ENCODE measurements around the gene HOGA1.

Gene HOGA1

GRCh38 chr10:97596101-97597082 lies 12.2 kb downstream of the HOGA1 start:
- no peak overlapping the region for H2AFZ ChIP-seq (ENCODE audit: low read depth)
- TF ChIP-seq CTCF (conservative IDR thresholded peaks at IDR 0.05; ENCODE audit: low read depth, low read length) = no peak
- no peaks in the 10 kb centered on the region for H3K27me3 ChIP-seq (ENCODE audit: insufficient read depth, low read depth)
- peaks cover 9% of the 10 kb centered on the region for H3K4me1 ChIP-seq (ENCODE audit: low read depth, poor library complexity, severe bottlenecking)
- H3K4me3 ChIP-seq (IDR thresholded peaks at IDR 0.05; ENCODE audit: insufficient read depth, low read depth, low read length) = no peak overlapping the region
- no peak overlapping the region for H3K4me2 ChIP-seq
- H3K79me2 ChIP-seq (ENCODE audit: insufficient read depth, low read depth) = no peaks in the 10 kb centered on the region
- no peak overlapping the region for H3K9ac ChIP-seq
- no peaks in the 10 kb centered on the region for H3K36me3 ChIP-seq (ENCODE audit: insufficient read depth)
- no peaks in the 10 kb centered on the region for H4K20me1 ChIP-seq (ENCODE audit: insufficient read depth)
- H3K27ac ChIP-seq = no peak overlapping the region

- Histone ChIP-seq H3K9ac (no peak overlapping the region), H3K4me1 (ENCODE audit: low read depth, poor library complexity, severe bottlenecking) (peaks cover 9% of the 10 kb centered on the region), H3K27me3 (ENCODE audit: insufficient read depth, low read depth) (no peaks in the 10 kb centered on the region)
These were observed 13.6 kb downstream of the HOGA1 start for GRCh38 chr10:97597778-97598177.

GRCh38 chr10:97598407-97599271 lies 14.4 kb downstream of the HOGA1 start:
- H3K4me1 ChIP-seq (ENCODE audit: low read depth, poor library complexity, severe bottlenecking) = peaks cover 9% of the 10 kb centered on the region
- H4K20me1 ChIP-seq (ENCODE audit: insufficient read depth) = no peaks in the 10 kb centered on the region
- no peak overlapping the region for H3K4me2 ChIP-seq
- H3K27me3 ChIP-seq (ENCODE audit: insufficient read depth, low read depth) = no peaks in the 10 kb centered on the region
- no peaks in the 10 kb centered on the region for H3K36me3 ChIP-seq (ENCODE audit: insufficient read depth)
- no peak overlapping the region for H3K9ac ChIP-seq
- TF ChIP-seq CTCF (conservative IDR thresholded peaks at IDR 0.05; ENCODE audit: low read depth, low read length) = no peak
- no peaks in the 10 kb centered on the region for H3K79me2 ChIP-seq (ENCODE audit: insufficient read depth, low read depth)
- H2AFZ ChIP-seq (ENCODE audit: low read depth) = no peak overlapping the region
- H3K4me3 ChIP-seq (IDR thresholded peaks at IDR 0.05; ENCODE audit: insufficient read depth, low read depth, low read length) = no peak overlapping the region
- no peak overlapping the region for H3K27ac ChIP-seq

More at GRCh38 chr10:97597778-97598177, 13.6 kb downstream of the HOGA1 start:
- Histone ChIP-seq H3K79me2 (ENCODE audit: insufficient read depth, low read depth) (no peaks in the 10 kb centered on the region), H3K4me3 (IDR thresholded peaks at IDR 0.05; ENCODE audit: insufficient read depth, low read depth, low read length) (no peak overlapping the region), H4K20me1 (ENCODE audit: insufficient read depth) (no peaks in the 10 kb centered on the region), H3K36me3 (ENCODE audit: insufficient read depth) (no peaks in the 10 kb centered on the region), H2AFZ (ENCODE audit: low read depth) (no peak overlapping the region), H3K4me2 (no peak overlapping the region), H3K27ac (no peak overlapping the region)
- TF ChIP-seq CTCF (conservative IDR thresholded peaks at IDR 0.05; ENCODE audit: low read depth, low read length) = no peak

- H3K27ac ChIP-seq = no peak overlapping the region
- no peaks in the 10 kb centered on the region for H3K79me2 ChIP-seq (ENCODE audit: insufficient read depth, low read depth)
- no peak overlapping the region for H3K9ac ChIP-seq
- no peak overlapping the region for H3K4me2 ChIP-seq
- no peaks in the 10 kb centered on the region for H3K36me3 ChIP-seq (ENCODE audit: insufficient read depth)
- H2AFZ ChIP-seq (ENCODE audit: low read depth) = no peak overlapping the region
- TF ChIP-seq CTCF (conservative IDR thresholded peaks at IDR 0.05; ENCODE audit: low read depth, low read length) = no peak
- H4K20me1 ChIP-seq (ENCODE audit: insufficient read depth) = no peaks in the 10 kb centered on the region
- no peak overlapping the region for H3K4me3 ChIP-seq (IDR thresholded peaks at IDR 0.05; ENCODE audit: insufficient read depth, low read depth, low read length)
- no peaks in the 10 kb centered on the region for H3K27me3 ChIP-seq (ENCODE audit: insufficient read depth, low read depth)
- peaks cover 9% of the 10 kb centered on the region for H3K4me1 ChIP-seq (ENCODE audit: low read depth, poor library complexity, severe bottlenecking)
These were observed 15.1 kb downstream of the HOGA1 start for GRCh38 chr10:97599272-97599619.
